ENCODE results near the gene MOCS1. TPM values are rescaled to one million over a fixed set of nuclear protein-coding genes. Genes with fewer than 3 reads are reported as not detected.

MOCS1 gene
- total RNA-seq, 3 donors from 2014 or later (not counting 1 experiment from before 2014, with no cell fraction given), result 0.60 to 1.6 (median 1.5) TPM

DNA sequence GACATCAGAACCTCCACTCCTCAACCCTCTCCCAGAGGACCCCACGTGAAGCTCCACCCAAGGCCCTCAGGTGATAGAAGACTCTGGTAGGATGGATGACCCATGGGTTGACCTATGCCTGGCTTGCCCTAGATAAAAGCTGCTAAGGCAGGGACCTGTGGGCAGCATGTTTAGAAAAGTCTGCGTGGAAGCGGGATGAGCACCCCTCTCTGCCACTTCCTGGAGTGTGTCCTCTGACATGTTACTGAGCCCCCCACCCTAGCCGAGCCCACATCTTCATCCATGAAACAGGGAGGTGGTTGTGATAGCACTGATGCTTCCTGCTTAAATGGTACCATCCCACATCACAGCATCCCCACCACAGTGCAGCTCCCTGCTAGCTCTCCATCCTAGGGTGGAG lies 21.8 kb downstream of the MOCS1 start:
- no peak for ATAC-seq
- Histone ChIP-seq H3K36me3 (ENCODE audit: control insufficient read depth, insufficient read depth, low read length) (no peaks in the 10 kb centered on the region), H3K4me3 (ENCODE audit: low read length) (no peak overlapping the region), H3K27me3 (ENCODE audit: control insufficient read depth, insufficient read depth, low read length) (no peaks in the 10 kb centered on the region), H3K4me1 (ENCODE audit: control insufficient read depth, insufficient read depth, low read length) (no peaks in the 10 kb centered on the region), H3K9me3 (ENCODE audit: control insufficient read depth, insufficient read depth, low read length) (no peaks in the 10 kb centered on the region), H3K27ac (ENCODE audit: low read length) (no peak overlapping the region)
- WGBS (ENCODE audit: insufficient coverage), result 87% methylated on average over 4 of the region's 4 CpGs
- DNase-seq, result no peak
- intact Hi-C loops (cut with micrococcal nuclease), result no loop called here
- Mint-ChIP-seq H3K9me3 (no peaks in the 10 kb centered on the region), H3K36me3 (no peaks in the 10 kb centered on the region), H3K4me1 (no peaks in the 10 kb centered on the region), H3K27ac (no peak overlapping the region), H3K27me3 (ENCODE audit: low read depth in 2 of 2) (no peaks in the 10 kb centered on the region), H3K4me3 (no peak overlapping the region)
- TF ChIP-seq, protein P1, sequence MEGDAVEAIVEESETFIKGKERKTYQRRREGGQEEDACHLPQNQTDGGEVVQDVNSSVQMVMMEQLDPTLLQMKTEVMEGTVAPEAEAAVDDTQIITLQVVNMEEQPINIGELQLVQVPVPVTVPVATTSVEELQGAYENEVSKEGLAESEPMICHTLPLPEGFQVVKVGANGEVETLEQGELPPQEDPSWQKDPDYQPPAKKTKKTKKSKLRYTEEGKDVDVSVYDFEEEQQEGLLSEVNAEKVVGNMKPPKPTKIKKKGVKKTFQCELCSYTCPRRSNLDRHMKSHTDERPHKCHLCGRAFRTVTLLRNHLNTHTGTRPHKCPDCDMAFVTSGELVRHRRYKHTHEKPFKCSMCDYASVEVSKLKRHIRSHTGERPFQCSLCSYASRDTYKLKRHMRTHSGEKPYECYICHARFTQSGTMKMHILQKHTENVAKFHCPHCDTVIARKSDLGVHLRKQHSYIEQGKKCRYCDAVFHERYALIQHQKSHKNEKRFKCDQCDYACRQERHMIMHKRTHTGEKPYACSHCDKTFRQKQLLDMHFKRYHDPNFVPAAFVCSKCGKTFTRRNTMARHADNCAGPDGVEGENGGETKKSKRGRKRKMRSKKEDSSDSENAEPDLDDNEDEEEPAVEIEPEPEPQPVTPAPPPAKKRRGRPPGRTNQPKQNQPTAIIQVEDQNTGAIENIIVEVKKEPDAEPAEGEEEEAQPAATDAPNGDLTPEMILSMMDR (IDR thresholded peaks at IDR 0.05), result no peak

DNA sequence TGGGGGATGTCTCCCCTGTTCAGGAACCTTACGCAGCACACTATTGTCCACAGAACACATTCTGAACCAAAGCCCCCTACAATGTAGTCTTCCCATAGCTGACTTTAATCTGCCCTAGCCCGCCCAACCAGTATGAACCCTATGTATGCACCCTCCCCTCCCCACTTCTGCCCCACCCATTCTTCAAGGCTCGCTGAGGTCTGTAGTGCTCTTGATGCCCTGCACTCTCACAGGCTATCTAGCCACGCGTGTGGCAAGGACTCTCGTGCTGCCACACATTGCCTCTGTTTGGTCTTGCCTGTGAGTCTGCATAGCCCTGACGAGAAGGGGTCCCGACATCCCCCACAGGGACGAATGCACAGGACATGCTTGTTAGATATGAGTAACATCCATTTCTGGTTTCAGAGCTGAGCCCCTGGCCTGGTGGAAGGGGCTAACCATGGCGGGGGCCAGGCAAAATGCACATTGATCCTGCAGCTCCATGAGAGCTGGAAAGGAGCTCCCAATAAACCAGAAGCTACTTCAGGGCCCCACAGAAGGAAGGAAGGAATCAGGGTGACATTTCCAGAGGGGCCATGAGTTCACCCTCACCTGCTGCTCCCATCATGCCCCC lies 22.6 kb downstream of the MOCS1 start:
- DNase-seq, result no peak
- TF ChIP-seq, protein P1 (IDR thresholded peaks at IDR 0.05), result no peak
- no peaks in the 10 kb centered on the region for H3K36me3 Mint-ChIP-seq
- intact Hi-C loops (cut with micrococcal nuclease), result no loop called here
- no peaks in the 10 kb centered on the region for H3K9me3 ChIP-seq (ENCODE audit: control insufficient read depth, insufficient read depth, low read length)
- no peak for ATAC-seq
- no peaks in the 10 kb centered on the region for H3K36me3 ChIP-seq (ENCODE audit: control insufficient read depth, insufficient read depth, low read length)
- H3K27ac ChIP-seq (ENCODE audit: low read length), result no peak overlapping the region
- no peak overlapping the region for H3K4me3 ChIP-seq (ENCODE audit: low read length)
- no peaks in the 10 kb centered on the region for H3K27me3 ChIP-seq (ENCODE audit: control insufficient read depth, insufficient read depth, low read length)
- H3K27ac Mint-ChIP-seq, result no peak overlapping the region
- WGBS (ENCODE audit: insufficient coverage), result 85% methylated on average over 10 of the region's 10 CpGs
- no peaks in the 10 kb centered on the region for H3K9me3 Mint-ChIP-seq
- H3K4me1 ChIP-seq (ENCODE audit: control insufficient read depth, insufficient read depth, low read length), result no peaks in the 10 kb centered on the region
- no peaks in the 10 kb centered on the region for H3K27me3 Mint-ChIP-seq (ENCODE audit: low read depth in 2 of 2)
- H3K4me1 Mint-ChIP-seq, result no peaks in the 10 kb centered on the region
- no peak overlapping the region for H3K4me3 Mint-ChIP-seq

DNA sequence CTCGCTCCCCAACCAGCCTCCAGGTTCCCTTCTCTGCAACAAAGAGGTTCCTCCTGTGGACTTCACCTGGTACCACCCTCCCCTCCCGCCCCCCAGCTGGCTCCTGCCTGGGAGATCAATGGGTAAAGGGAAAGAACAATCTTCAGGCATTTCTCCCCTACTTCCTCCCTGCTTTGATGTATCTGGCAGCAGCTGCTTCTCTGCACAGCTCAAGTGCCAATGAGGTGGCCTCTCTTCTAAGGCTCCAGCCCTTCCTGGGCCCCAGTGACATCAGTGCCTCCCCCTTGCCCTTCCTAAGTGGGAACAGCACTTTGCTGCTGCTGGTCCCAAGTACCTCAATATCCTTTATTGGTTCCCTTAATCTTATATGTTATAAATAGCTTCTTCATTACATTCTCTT lies 23.5 kb downstream of the MOCS1 start:
- TF ChIP-seq, protein P1 (IDR thresholded peaks at IDR 0.05), result no peak
- Mint-ChIP-seq H3K9me3 (no peaks in the 10 kb centered on the region), H3K4me1 (no peaks in the 10 kb centered on the region), H3K27me3 (ENCODE audit: low read depth in 2 of 2) (no peaks in the 10 kb centered on the region), H3K36me3 (no peaks in the 10 kb centered on the region), H3K4me3 (no peak overlapping the region), H3K27ac (no peak overlapping the region)
- Histone ChIP-seq H3K9me3 (ENCODE audit: control insufficient read depth, insufficient read depth, low read length) (no peaks in the 10 kb centered on the region), H3K36me3 (ENCODE audit: control insufficient read depth, insufficient read depth, low read length) (no peaks in the 10 kb centered on the region), H3K27ac (ENCODE audit: low read length) (no peak overlapping the region), H3K4me3 (ENCODE audit: low read length) (no peak overlapping the region), H3K27me3 (ENCODE audit: control insufficient read depth, insufficient read depth, low read length) (no peaks in the 10 kb centered on the region), H3K4me1 (ENCODE audit: control insufficient read depth, insufficient read depth, low read length) (no peaks in the 10 kb centered on the region)
- DNase-seq, result no peak
- intact Hi-C loops (cut with micrococcal nuclease), result no loop called here
- no peak for ATAC-seq
- 80% methylated on average over 2 of the region's 2 CpGs for WGBS (ENCODE audit: insufficient coverage)

DNA sequence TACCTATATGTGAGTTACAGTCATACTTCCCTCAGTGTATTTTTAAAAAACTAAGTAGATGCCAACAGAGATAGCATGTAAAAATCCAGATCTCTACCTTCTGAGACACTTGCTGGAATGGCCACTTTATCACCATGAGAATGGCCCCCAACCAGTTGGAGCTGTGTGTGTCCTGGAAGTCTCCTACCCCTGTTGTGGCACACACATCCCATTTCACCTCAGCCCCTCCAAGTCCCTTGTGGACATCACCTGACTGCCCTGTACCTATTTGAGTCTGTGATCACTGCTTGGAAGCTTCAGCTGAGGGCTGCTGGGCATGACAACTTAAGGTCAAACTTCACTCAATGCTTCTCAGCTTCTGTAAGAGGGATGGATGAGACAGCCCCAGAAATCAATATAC lies 24.1 kb downstream of the MOCS1 start:
- Histone ChIP-seq H3K4me1 (ENCODE audit: control insufficient read depth, insufficient read depth, low read length) (no peaks in the 10 kb centered on the region), H3K36me3 (ENCODE audit: control insufficient read depth, insufficient read depth, low read length) (no peaks in the 10 kb centered on the region), H3K4me3 (ENCODE audit: low read length) (no peak overlapping the region), H3K27me3 (ENCODE audit: control insufficient read depth, insufficient read depth, low read length) (no peaks in the 10 kb centered on the region), H3K27ac (ENCODE audit: low read length) (no peak overlapping the region), H3K9me3 (ENCODE audit: control insufficient read depth, insufficient read depth, low read length) (no peaks in the 10 kb centered on the region)
- no peaks in the 10 kb centered on the region for H3K36me3 Mint-ChIP-seq
- TF ChIP-seq, protein P1 (IDR thresholded peaks at IDR 0.05), result no peak
- H3K27ac Mint-ChIP-seq, result no peak overlapping the region
- intact Hi-C loops (cut with micrococcal nuclease), result no loop called here
- H3K4me1 Mint-ChIP-seq, result no peaks in the 10 kb centered on the region
- ATAC-seq (no peak), DNase-seq (no peak)
- no peaks in the 10 kb centered on the region for H3K9me3 Mint-ChIP-seq
- no peak overlapping the region for H3K4me3 Mint-ChIP-seq
- no peaks in the 10 kb centered on the region for H3K27me3 Mint-ChIP-seq (ENCODE audit: low read depth in 2 of 2)
